ENCODE data around the gene GDI1.
A peak's percentile ranks its signal among the peaks of the same experiment; 100 is the strongest.
"Not testable (repeated sequence)": the region's sequence is repeated elsewhere in the genome, so short reads cannot be mapped to it uniquely, and the experiment has no call there.

GDI1 gene

DNA sequence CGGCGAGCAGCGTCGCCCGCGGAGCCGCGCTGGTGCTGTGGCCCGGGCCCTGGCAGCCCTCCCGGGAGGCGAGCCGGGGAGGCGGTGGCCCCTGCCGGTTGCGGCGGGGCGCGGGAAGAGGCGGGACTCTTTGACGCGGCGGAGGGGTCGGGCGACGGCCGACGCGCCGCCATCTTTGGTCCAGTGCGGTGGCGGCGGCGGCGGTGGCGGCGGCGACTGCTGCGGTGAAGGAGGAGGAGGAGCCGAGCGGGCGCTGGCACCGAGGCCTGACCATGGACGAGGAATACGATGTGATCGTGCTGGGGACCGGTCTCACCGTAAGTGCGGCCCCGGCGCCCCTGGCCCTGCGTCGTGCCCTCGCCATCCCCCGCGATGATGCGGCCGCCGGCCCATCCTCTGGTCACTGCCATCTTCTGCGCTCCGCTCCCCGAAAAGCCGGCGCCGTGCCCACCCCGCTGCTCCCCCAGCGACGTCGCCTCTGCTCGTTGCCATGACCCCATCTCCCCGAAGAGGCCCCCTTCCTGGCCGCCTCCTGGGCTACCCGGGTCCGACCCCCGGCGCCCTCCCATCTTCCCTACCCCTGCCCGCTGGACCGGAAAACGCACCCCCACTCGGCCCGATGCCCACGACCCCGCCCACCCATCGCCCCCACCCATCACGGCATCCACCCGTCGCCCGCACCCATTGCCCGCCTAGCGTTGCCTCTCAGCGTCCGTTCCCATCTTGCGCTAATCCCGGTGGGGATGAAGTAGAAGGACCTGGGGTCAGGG, at the start of gene GDI1:
TSS of gene GDI1 (plus strand) at position 172 of the 770 bp plus-strand sequence. CDS start at position 273, 101 bp downstream.
- DNase-seq: peak; percentile 51

DNA sequence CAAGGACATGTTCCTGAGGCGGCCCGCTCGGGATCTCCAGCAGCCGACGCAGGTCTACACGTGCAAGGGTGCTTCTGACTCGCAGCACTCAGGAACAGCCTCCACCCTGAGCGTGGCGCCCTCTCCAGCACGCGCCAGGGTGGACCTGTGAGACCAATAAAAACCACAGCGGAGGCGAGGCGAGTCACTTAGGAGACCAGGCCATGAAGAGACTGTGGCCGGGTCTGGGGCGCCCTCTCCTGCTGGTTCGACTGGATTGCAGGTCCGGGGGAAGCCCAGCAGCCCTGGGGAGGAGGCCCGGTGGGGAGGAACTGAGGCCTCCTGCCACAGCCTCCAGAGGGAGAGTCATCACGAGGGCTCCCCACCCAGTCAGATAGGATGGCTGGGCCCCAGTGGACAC, 48.9 kb upstream of the GDI1 start:
- not testable (repeated sequence) for DNase-seq

DNA sequence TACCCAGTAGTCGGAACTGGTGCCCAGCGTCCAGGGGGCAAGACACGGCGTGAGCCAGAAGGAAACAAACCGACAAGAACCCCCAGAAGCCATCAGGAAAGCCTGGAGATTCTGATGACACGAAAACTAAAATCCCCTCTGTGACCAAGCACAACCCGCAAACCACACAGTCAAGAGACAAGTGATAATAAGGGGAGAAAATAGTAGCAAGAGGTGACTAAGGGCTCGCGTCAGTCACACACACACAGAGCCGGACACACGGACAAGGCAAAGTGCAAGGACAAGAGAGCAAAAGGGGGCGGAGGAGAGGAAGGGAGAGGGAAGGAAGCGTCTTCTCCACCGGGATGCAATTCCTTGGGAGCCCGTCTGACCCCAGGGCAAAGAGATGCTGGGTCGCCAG, 48.3 kb upstream of the GDI1 start:
- not testable (repeated sequence) for DNase-seq

DNA sequence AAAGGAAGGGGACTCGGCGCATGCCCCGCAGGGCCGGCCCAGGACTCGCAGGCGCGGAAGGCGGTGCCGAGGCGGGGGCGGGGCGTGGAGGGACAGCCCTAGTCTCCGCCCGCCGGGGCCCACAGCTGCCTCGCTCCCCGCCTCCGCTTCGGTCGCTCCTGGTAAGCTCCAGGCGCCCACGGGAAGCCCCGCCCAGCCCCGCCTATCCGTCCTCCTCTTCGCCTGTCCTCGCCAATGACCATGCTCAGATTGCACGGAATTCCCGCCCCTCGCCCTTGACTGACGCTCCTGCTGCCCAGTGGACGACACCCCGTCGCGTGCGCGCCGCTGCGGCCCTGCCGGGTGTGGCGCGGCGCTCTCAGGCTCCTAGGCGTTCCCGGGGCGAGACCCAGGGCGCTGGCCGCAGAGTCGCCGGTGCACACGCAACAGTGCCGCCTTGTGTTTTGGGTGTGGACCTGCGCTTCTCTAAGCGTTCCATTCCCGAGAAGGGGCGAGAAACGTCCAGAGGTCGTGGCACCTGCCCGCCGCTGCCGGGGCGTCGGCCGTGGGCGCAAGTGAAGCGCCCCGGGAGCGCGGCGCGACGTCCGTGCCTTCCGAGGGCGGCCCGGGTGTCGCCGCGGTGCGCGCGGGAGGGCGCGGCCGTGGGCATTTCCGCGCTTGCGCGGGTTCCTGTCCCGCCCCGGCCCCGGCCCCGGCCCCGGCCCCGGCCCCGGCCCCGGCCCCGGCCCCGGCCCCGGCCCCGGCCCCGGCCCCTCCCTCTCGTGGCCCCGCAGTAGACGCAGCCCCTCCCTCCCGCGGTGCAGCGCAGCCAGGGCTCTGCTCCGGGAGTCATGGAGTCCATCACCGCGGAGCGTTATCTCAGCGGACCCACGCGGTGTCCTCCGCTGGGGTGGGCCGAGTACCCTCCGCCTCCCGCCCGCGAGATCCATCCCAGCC, 46.9 kb upstream of the GDI1 start:
- not testable (repeated sequence) for DNase-seq

GRCh38 chrX:154396363-154396762, 40.6 kb upstream of the GDI1 start:
- not testable (repeated sequence) for DNase-seq

DNA sequence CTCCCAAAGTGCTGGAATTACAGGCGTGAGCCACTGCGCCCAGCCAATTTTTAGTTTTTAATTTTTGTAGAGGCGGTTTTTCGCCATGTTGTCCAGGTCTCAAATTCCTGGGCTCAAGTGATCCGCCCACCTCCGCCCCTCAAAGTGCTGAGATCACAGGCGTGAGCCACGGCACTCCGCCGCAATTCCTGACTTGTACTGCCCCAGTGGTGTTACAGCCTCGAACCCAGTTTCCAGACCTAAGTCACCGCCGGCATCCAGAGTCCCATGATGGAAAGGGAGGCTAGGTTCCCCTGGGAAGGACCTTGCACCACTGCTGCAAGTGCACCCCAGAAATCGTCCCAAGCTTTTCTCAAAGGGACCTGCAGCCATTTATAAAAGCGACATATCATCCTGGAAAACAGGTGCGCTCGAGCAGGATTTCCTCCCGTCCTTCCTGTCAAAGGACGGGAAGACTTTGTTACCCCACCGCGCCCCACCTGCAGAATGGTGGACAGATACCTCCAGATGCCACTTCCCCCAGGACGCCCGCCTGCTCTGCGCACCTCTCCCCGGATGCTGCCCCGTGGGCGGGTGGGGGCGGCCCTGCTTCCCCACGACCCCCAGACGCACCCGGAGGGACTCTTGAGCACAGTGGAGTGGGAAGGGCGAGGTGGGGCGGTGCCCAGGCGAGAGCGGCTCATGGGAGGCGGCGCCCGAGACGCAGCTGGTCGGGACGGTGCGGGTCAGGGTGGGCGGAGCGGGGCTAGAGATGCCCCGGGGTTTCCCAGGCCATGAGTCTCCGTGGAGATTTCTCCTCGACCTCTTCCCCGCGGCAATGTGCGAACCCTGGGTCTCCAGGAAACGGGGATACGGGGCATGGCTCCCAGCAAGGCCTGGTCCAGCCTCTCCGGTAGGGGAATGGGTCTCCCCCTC, 39.7 kb upstream of the GDI1 start:
- DNase-seq: peak; percentile 82

GRCh38 chrX:154397888-154398667, 38.9 kb upstream of the GDI1 start, which contains the start of gene RPL10:
TSS of gene RPL10 (plus strand) at chrX:154398377. CDS start at chrX:154398520, 143 bp downstream.
- DNase-seq: peak; percentile 97

- DNase-seq: peak; percentile 90
Measured at GRCh38 chrX:154398668-154399526, 38.1 kb upstream of the GDI1 start.

GRCh38 chrX:154399527-154400368, 37.2 kb upstream of the GDI1 start:
- DNase-seq: no peak

GRCh38 chrX:154400369-154400817, 36.6 kb upstream of the GDI1 start:
- not testable (repeated sequence) for DNase-seq

DNA sequence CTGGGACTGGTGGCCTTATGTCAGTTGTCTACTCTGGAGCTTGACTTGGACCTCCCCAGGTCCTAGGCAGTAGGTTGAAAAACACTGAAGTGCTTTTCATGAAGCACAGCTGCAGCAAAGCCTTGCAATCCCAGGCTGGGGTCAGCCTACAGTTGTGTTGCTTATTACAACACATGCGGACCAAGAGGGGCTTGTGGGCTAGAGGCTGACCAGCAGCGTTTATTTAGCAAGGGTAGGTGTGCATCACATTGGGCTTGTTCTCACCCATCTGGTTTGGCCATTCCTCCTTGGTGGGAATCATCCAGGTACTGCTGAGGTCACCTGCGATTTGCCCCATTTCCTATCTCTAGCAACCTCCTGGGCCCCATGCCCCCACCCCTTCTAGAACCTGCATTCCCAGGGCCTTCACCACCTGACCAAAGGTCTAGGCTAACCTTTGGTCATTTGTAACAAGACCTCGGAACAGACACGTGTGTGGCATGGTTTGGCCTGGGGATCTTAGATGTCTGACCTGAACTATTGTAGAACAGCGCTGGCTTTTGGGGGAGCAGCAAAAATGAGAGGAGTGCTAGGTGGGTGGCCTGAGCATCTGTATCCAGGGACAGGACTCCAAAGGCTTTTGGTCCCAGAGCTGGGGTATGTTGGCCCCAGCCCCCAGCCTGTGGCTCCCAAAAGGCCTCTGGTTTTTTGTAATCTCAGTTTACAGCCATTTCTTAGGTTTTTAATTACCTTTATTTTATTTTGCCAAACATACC, 35.7 kb upstream of the GDI1 start:
- DNase-seq: peak; percentile 24

GRCh38 chrX:154401918-154402621, 34.9 kb upstream of the GDI1 start:
- DNase-seq: peak; percentile 11

GRCh38 chrX:154402622-154403127, 34.3 kb upstream of the GDI1 start:
- no peak for DNase-seq

DNA sequence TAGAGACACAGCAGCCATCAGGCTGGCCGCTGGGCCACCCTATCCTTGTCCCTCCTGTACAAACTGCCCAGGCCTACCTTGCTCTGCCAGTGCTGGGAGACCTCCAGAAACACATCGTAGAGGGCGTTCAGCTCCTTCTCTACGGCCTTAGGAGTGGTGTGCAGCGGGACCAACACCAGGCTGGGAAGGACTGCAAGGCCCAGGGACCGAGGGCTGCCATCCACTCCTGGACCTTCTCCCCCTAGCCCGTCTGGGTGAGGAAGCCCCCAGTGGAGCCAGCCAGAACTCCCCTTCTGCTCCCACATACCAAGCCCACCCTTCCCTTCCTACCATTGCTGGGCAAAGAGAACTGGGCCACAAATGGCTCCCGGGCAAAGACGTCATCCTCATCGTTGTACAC, 33.8 kb upstream of the GDI1 start:
- no peak for DNase-seq

DNA sequence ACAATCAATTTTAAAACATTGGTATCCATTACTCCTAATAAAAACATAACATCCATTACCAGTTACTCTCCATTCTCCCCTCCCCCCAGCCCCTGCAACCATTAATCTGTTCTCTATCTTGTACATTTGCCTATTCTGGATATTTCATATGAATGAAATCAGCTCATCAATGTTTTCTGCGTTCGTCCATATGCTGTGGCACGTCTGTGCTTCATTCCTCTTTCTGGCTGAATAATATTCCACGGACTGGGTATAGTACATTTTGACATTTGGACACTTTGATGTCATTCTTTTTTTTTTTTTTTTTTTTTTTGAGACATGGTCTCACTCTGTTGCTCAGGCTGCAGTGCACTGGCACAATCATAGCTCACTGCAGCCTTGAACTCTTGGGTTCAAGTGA, 33.1 kb upstream of the GDI1 start:
- no peak for DNase-seq

DNA sequence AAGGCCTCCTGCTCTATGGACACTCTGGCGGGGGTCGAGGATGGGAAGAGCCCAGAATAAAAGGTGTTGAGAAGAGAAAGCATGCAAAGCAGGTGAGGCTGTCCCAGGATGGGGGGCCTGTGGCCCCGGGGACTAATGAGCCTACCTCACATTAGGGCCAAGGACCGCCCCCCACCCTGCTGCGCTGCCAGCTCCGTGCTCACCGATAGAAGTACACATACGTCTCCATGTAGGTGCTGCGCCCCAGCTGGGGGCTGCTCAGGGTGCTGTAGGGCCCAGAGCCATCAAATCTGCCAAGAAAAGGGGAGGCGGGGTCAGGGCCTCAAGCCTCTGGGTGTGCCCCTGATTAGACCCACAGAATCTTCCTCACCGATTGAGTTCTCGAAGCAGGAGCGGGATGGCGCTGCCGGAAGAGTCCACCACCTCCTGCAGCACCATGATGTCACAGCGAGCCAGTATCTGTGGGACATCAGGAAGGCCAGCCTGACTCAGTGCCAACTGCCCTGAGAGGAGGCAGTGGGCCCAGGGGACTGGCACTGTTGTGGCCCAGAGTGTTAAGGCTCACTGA, 32.2 kb upstream of the GDI1 start:
- DNase-seq: no peak

GRCh38 chrX:154408659-154409221, 28.2 kb upstream of the GDI1 start:
- no peak for DNase-seq

Data from RPMI8226 (cell line).